HG02763 (cell line): ENCODE data around the gene TAL2.
A peak's percentile ranks its signal among the peaks of the same experiment; 100 is the strongest.
"Not testable (repeated sequence)": the region's sequence is repeated elsewhere in the genome, so short reads cannot be mapped to it uniquely, and the experiment has no call there.

Source experiments
- ATAC-seq: cut with Tn5 transposase; IDR thresholded peaks from one replicate; pipeline ENCODE4 v1.9.1; 2021; ENCODE audit warnings: mild to moderate bottlenecking, moderate library complexity; ENCODE audit not compliant: unreplicated experiment

TAL2 gene

DNA sequence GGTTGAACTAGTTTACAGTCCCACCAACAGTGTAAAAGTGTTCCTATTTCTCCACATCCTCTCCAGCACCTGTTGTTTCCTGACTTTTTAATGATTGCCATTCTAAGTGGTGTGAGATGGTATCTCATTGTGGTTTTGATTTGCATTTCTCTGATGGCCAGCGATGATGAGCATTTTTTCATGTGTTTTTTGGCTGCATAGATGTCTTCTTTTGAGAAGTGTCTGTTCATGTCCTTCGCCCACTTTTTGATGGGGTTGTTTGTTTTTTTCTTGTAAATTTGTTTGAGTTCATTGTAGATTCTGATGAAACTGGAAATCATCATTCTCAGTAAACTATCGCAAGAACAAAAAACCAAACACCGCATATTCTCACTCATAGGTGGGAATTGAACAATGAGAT lies 41.4 kb downstream of the TAL2 start:
- not testable (repeated sequence) for ATAC-seq

DNA sequence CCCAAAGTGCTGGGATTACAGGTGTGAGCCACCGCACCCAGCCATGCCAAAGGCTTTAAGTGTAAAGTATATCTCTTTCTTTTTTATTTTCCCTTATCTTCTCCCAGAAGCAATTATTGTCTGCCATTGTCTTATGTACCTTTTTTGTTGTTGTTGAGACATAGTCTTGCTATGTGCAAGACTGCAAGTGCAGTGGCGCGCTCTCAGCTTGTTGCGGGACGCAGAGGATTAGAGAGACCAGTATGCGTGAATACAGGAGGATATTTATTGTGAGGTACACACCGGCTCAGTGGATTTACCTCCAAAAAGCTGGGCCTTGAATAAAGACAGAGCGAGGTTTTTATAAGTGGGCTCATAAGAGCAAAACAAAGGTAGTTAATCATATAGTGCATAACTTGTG lies 43.9 kb downstream of the TAL2 start:
- ATAC-seq, result no peak

DNA sequence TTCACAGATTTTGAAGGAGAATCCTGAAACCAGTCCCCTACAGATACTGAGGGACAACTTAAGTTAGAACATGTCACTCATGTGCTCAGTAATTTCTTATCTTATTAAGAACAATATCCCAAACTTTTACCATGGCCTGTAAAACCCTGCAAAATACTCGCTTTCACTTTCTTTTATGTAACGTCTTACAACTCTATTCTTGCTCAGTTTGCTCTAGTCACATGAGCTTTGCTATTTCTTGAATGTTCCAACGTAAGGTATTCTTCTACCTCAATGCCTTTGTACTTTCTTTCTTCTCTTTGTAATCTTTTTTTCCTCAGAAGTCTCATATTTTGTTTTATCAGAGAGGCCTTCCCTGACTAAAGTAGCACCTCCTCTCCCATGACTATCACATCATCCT lies 46.1 kb downstream of the TAL2 start:
- ATAC-seq, result peak; percentile 60

DNA sequence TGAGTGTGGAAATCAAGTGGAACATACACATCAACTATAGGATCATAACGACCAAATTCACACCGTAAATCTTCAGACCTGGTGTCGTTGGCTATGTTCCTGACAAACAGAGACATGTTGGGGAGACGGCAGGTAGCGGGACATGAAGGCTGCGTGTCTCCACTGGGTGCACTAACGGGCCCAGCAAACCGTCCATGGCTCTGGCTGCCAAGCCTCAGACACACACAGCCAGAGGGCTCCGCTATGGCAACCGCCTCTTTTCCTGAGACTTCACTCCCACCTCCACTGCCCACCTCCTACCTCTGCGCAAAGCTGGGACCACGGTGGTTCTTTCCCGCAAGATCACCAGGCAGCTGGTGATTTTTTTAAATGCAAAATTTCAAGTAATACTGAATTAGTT lies 48.4 kb downstream of the TAL2 start:
- no peak for ATAC-seq

DNA sequence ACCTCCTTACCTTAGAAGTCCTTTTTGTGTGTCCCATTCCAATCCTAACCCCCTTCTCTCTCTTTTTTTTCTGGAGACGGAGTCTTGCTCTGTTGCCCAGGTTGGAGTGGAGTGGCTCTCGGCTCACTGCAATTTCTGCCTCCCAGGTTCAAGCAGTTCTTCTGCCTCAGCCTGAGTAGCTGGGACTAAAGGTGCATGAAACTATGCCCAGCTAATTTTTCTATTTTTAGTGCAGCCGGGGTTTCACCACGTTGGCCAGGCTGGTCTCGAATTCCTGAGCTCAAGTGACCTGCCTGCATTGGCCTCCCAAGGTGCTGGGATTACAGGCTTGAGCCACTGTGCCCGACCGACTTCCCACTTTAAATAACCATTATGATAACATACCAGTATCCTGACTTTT lies 49.6 kb downstream of the TAL2 start:
- ATAC-seq, result no peak

DNA sequence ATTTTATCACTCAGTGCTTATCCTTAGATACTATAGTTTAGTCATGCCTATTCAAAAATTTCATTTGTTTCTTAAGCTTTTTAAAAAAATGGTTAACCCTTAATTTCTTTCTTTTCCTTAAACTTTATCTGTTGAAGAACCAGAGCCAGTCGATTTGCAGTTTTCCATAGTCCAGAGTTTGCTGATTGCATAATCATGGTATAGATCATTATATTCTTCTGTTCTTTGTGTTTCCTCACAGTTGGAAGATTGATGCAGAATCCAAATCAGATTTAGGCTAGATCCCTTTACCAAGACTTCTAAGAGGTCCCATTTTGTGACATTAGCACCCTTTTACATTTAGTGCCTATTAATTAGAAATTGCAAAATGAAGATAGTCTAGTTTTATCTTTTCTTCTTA lies 50.0 kb downstream of the TAL2 start:
- no peak for ATAC-seq
